ENCODE measurements around the gene CLRN3.

DNA sequence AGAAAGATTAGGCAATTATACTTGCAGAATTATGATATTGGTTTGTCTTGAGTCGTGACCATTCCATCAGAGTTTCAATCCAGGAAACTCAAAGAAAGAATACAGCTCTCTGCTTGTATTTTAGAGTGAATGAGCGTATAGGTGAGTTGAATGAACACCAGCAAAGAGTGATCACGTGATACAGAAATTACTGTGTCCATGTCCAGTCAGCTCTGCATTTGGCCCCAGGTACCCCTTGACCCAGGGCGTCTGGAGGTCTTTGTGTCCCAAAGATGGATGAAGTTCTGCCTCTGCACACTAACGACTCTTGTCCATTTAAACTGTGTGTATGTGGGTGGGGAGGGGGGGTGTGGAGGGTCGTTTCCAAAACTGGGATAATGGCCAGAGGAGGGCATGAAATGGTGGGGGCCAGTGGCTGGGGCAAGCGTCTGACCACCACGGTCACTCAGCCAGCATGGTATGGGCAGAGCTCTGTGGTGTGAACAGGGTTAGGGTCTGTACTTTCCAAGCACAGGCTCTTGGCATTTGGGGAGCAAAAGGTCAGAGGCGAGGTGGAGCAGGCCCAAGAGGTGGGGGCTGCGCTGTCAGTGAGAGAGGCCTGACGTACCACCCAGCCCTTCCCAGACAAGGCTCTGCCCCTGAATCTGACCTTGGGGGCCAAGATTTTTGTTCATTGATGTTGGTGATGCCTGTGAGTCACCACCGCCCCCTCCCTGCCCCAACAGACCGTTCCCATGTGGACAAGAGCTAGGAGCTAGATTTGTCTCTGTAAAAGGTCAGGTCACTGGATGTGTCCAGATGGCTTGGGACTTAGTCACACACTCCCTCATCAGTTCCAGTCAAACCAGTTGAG is 15.6 kb upstream of the CLRN3 start:
- TF ChIP-seq CTCF (conservative IDR thresholded peaks at IDR 0.05) (no peak), ZFX (IDR thresholded peaks at IDR 0.05) (no peak)
